Measurements from ENCODE around the gene PREB. TPM values are rescaled to one million over a fixed set of nuclear protein-coding genes. Genes with fewer than 3 reads are reported as not detected.
A peak's percentile ranks its signal among the peaks of the same experiment; 100 is the strongest.

The PREB gene
- total and polyA plus RNA-seq, 2 of the 13 experiments (the other 11 are each of a cell fraction or from before 2014, with no cell fraction given): 112 to 192 TPM

- TF ChIP-seq, protein P1, sequence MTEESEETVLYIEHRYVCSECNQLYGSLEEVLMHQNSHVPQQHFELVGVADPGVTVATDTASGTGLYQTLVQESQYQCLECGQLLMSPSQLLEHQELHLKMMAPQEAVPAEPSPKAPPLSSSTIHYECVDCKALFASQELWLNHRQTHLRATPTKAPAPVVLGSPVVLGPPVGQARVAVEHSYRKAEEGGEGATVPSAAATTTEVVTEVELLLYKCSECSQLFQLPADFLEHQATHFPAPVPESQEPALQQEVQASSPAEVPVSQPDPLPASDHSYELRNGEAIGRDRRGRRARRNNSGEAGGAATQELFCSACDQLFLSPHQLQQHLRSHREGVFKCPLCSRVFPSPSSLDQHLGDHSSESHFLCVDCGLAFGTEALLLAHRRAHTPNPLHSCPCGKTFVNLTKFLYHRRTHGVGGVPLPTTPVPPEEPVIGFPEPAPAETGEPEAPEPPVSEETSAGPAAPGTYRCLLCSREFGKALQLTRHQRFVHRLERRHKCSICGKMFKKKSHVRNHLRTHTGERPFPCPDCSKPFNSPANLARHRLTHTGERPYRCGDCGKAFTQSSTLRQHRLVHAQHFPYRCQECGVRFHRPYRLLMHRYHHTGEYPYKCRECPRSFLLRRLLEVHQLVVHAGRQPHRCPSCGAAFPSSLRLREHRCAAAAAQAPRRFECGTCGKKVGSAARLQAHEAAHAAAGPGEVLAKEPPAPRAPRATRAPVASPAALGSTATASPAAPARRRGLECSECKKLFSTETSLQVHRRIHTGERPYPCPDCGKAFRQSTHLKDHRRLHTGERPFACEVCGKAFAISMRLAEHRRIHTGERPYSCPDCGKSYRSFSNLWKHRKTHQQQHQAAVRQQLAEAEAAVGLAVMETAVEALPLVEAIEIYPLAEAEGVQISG (CRISPR knock-in tag; IDR thresholded peaks at IDR 0.05): peak; percentile 38; the same call in 1 of the 2 replicates
- TF ChIP-seq HOXA7 (CRISPR knock-in tag; IDR thresholded peaks at IDR 0.05) (no peak), ZNF138 (CRISPR knock-in tag; IDR thresholded peaks at IDR 0.05; ENCODE audit: low read depth) (0 out of 2 replicates have a peak, but pooled peaks have one; percentile 9), HES4 (CRISPR knock-in tag; IDR thresholded peaks at IDR 0.05; ENCODE audit: borderline replicate concordance) (peak; percentile 39; the same call in 1 of the 2 replicates), ZBTB43 (CRISPR knock-in tag; conservative IDR thresholded peaks at IDR 0.05) (peak; percentile 89), ZFYVE20 (CRISPR knock-in tag; IDR thresholded peaks at IDR 0.05; ENCODE audit: borderline replicate concordance, low read depth) (peak; percentile 82; the same call in 1 of the 2 replicates), ZNF576 (CRISPR knock-in tag; IDR thresholded peaks at IDR 0.05) (no peak), ZNF451 (CRISPR knock-in tag; IDR thresholded peaks at IDR 0.05) (0 out of 2 replicates have a peak, but pooled peaks have one; percentile 46), ZNF761 (CRISPR knock-in tag; conservative IDR thresholded peaks at IDR 0.05) (peak; percentile 51; the same call in 1 of the 2 replicates), BCL6 (CRISPR knock-in tag; IDR thresholded peaks at IDR 0.05) (0 out of 2 replicates have a peak, but pooled peaks have one; percentile 3), ZC3H4 (CRISPR knock-in tag; IDR thresholded peaks at IDR 0.05; ENCODE audit: borderline replicate concordance) (no peak), ZNF503 (CRISPR knock-in tag; IDR thresholded peaks at IDR 0.05) (no peak), GABPB1 (CRISPR knock-in tag; IDR thresholded peaks at IDR 0.05) (peak; percentile 54; the same call in 1 of the 2 replicates), MTA1 (CRISPR knock-in tag; IDR thresholded peaks at IDR 0.05; ENCODE audit: borderline replicate concordance) (peak; percentile 56; the same call in 1 of the 2 replicates)
- TF ChIP-seq, protein P2, sequence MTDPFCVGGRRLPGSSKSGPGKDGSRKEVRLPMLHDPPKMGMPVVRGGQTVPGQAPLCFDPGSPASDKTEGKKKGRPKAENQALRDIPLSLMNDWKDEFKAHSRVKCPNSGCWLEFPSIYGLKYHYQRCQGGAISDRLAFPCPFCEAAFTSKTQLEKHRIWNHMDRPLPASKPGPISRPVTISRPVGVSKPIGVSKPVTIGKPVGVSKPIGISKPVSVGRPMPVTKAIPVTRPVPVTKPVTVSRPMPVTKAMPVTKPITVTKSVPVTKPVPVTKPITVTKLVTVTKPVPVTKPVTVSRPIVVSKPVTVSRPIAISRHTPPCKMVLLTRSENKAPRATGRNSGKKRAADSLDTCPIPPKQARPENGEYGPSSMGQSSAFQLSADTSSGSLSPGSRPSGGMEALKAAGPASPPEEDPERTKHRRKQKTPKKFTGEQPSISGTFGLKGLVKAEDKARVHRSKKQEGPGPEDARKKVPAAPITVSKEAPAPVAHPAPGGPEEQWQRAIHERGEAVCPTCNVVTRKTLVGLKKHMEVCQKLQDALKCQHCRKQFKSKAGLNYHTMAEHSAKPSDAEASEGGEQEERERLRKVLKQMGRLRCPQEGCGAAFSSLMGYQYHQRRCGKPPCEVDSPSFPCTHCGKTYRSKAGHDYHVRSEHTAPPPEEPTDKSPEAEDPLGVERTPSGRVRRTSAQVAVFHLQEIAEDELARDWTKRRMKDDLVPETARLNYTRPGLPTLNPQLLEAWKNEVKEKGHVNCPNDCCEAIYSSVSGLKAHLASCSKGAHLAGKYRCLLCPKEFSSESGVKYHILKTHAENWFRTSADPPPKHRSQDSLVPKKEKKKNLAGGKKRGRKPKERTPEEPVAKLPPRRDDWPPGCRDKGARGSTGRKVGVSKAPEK (CRISPR knock-in tag; IDR thresholded peaks at IDR 0.05; ENCODE audit: borderline replicate concordance): no peak
- TF ChIP-seq, protein P3, sequence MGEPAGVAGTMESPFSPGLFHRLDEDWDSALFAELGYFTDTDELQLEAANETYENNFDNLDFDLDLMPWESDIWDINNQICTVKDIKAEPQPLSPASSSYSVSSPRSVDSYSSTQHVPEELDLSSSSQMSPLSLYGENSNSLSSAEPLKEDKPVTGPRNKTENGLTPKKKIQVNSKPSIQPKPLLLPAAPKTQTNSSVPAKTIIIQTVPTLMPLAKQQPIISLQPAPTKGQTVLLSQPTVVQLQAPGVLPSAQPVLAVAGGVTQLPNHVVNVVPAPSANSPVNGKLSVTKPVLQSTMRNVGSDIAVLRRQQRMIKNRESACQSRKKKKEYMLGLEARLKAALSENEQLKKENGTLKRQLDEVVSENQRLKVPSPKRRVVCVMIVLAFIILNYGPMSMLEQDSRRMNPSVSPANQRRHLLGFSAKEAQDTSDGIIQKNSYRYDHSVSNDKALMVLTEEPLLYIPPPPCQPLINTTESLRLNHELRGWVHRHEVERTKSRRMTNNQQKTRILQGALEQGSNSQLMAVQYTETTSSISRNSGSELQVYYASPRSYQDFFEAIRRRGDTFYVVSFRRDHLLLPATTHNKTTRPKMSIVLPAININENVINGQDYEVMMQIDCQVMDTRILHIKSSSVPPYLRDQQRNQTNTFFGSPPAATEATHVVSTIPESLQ (CRISPR knock-in tag; conservative IDR thresholded peaks at IDR 0.05): 0 out of 2 replicates have a peak, but pooled peaks have one; percentile 55
These were observed 15.7 kb downstream of the PREB start, which contains the start of gene CGREF1 (continued) for GRCh38 chr2:27118525-27119329.

Data from HepG2 (cell line).